GM11168 (cell line): ENCODE measurements around the gene FMN1.

Experiments used
- in situ Hi-C: fragments of 300-500 bp; cut with MboI; formaldehyde crosslinking; loops from one replicate; pipeline ENCODE4 v1.12.0; 2022; ENCODE audit warnings: low sequenced_read_pairs; ENCODE audit not compliant: unreplicated experiment

Gene FMN1

GRCh38 chr15:32994810-32995424 is 199.6 kb downstream of the FMN1 start:
- in situ Hi-C loops, result loop anchor here (10.0 to 25.0 kb wide), 2 partner anchors 160 to 333 kb away; no protein-coding TSS in a partner anchor

GRCh38 chr15:32993285-32993684 is 201.2 kb downstream of the FMN1 start:
- in situ Hi-C loops, result loop anchor here (10.0 to 25.0 kb wide), 2 partner anchors 158 to 331 kb away; no protein-coding TSS in a partner anchor

GRCh38 chr15:32991619-32992111 is 202.8 kb downstream of the FMN1 start:
- in situ Hi-C loops, result loop anchor here (10.0 to 25.0 kb wide), 2 partner anchors 157 to 329 kb away; no protein-coding TSS in a partner anchor

GRCh38 chr15:32990071-32990470 is 204.4 kb downstream of the FMN1 start:
- in situ Hi-C loops, result loop anchor here (10.0 to 25.0 kb wide), 2 partner anchors 155 to 328 kb away; no protein-coding TSS in a partner anchor

- in situ Hi-C loops, result loop anchor here (25.0 kb wide), 1 partner anchor 325 kb away; no protein-coding TSS in a partner anchor
Measured at GRCh38 chr15:32987067-32987466, 207.4 kb downstream of the FMN1 start.

- in situ Hi-C loops, result loop anchor here (25.0 kb wide), 1 partner anchor 324 kb away; no protein-coding TSS in a partner anchor
Measured at GRCh38 chr15:32986147-32986546, 208.4 kb downstream of the FMN1 start.

GRCh38 chr15:32983679-32984078 is 210.8 kb downstream of the FMN1 start:
- in situ Hi-C loops, result loop anchor here (25.0 kb wide), 1 partner anchor 321 kb away; no protein-coding TSS in a partner anchor

- in situ Hi-C loops, result loop anchor here (25.0 kb wide), 1 partner anchor 320 kb away; no protein-coding TSS in a partner anchor
Measured at GRCh38 chr15:32982001-32982400, 212.5 kb downstream of the FMN1 start.

- in situ Hi-C loops, result loop anchor here (25.0 kb wide), 1 partner anchor 319 kb away; no protein-coding TSS in a partner anchor
Measured at GRCh38 chr15:32981536-32981935, 213.0 kb downstream of the FMN1 start.

- in situ Hi-C loops, result loop anchor here (25.0 kb wide), 1 partner anchor 317 kb away; no protein-coding TSS in a partner anchor
Measured at GRCh38 chr15:32979710-32980109, 214.8 kb downstream of the FMN1 start.

GRCh38 chr15:32977506-32977905 is 217.0 kb downstream of the FMN1 start:
- in situ Hi-C loops, result loop anchor here (25.0 kb wide), 1 partner anchor 315 kb away; no protein-coding TSS in a partner anchor

GRCh38 chr15:32974691-32975090 is 219.8 kb downstream of the FMN1 start:
- in situ Hi-C loops, result loop anchor here (25.0 kb wide), 1 partner anchor 312 kb away; no protein-coding TSS in a partner anchor

GRCh38 chr15:32972686-32973085 is 221.8 kb downstream of the FMN1 start:
- in situ Hi-C loops, result no loop called here

- in situ Hi-C loops, result no loop called here
Measured at GRCh38 chr15:32970847-32971246, 223.7 kb downstream of the FMN1 start.

GRCh38 chr15:32967521-32967920 is 227.0 kb downstream of the FMN1 start:
- in situ Hi-C loops, result no loop called here

GRCh38 chr15:32966512-32966911 is 228.0 kb downstream of the FMN1 start:
- in situ Hi-C loops, result no loop called here

- in situ Hi-C loops, result no loop called here
Measured at GRCh38 chr15:32965897-32966296, 228.6 kb downstream of the FMN1 start.

GRCh38 chr15:32959077-32959476 is 235.4 kb downstream of the FMN1 start:
- in situ Hi-C loops, result no loop called here

- in situ Hi-C loops, result no loop called here
Measured at GRCh38 chr15:32957219-32957618, 237.3 kb downstream of the FMN1 start.

GRCh38 chr15:32956711-32957110 is 237.8 kb downstream of the FMN1 start:
- in situ Hi-C loops, result no loop called here

- in situ Hi-C loops, result no loop called here
Measured at GRCh38 chr15:32956006-32956405, 238.5 kb downstream of the FMN1 start.
